PC-3 (cell line): Measurements from ENCODE around the gene TYRP1. TPM values are rescaled to one million over a fixed set of nuclear protein-coding genes. Genes with fewer than 3 reads are reported as not detected.

ENCODE experiments used
- ATAC-seq: fragments of 200-7000 bp; cut with Tn5 transposase; 2 replicates; pipeline ENCODE4 v1.9.1; 2020; ENCODE audit warnings: mild to moderate bottlenecking, moderate library complexity
- BruUV-seq: library from RNA; stranded (reverse); fragments of 400-500 nt; replicated peaks from 2 replicates; lab custom pipeline; 2021; lab: Mats Ljungman, UMichigan
- CTCF ChIA-PET: fragments of 300-600 bp; sonication (Branson Sonifier 250); formaldehyde crosslinking; loops from one replicate; lab custom pipeline; 2022; ENCODE audit warnings: antibody characterized with exemption; lab: Charles Lee
- POLR2A ChIA-PET: fragments of 300-600 bp; sonication (Branson Sonifier 250); formaldehyde crosslinking; loops from one replicate; lab custom pipeline; 2022; ENCODE audit warnings: antibody characterized with exemption; ENCODE audit not compliant: unreplicated experiment; lab: Charles Lee
- DNase-seq: peaks from one replicate; pipeline ENCODE4 v3.0.0-alpha.2; 2015
- H2AFZ ChIP-seq: fragments of 300-600 bp; sonication (generic); 2 replicates; pipeline ENCODE4 v1.6.0; 2016; ENCODE audit warnings: antibody characterized with exemption, low read length
- H3F3A ChIP-seq: fragments of 300-600 bp; sonication (generic); one replicate; pipeline ENCODE4 v1.6.0; 2017; ENCODE audit warnings: antibody characterized with exemption, low read length, control low read depth, mild to moderate bottlenecking; ENCODE audit not compliant: unreplicated experiment
- H3K27ac ChIP-seq: fragments of 300-600 bp; sonication (generic); 2 replicates; pipeline ENCODE4 v1.5.1; 2016; ENCODE audit warnings: mild to moderate bottlenecking, low read length
- H3K27me3 ChIP-seq: fragments of 300-600 bp; sonication (generic); 2 replicates; pipeline ENCODE4 v1.6.1; 2016; ENCODE audit warnings: low read length, mixed read lengths
- H3K36me3 ChIP-seq: fragments of 300-600 bp; sonication (generic); 2 replicates; pipeline ENCODE4 v1.6.1; 2016; ENCODE audit warnings: low read depth, mixed run types, low read length, mixed read lengths
- H3K4me1 ChIP-seq: fragments of 300-600 bp; sonication (generic); 2 replicates; pipeline ENCODE4 v1.5.1; 2016; ENCODE audit warnings: low read length; ENCODE audit not compliant: insufficient read depth
- H3K4me2 ChIP-seq: fragments of 300-600 bp; sonication (generic); 2 replicates; pipeline ENCODE4 v1.6.0; 2016; ENCODE audit warnings: low read length
- H3K4me3 ChIP-seq: fragments of 300-600 bp; sonication (generic); 2 replicates; pipeline ENCODE4 v1.5.1; 2016; ENCODE audit warnings: mild to moderate bottlenecking, low read length, mixed read lengths
- H3K79me2 ChIP-seq: fragments of 300-600 bp; sonication (generic); 2 replicates; pipeline ENCODE4 v1.6.1; 2017; ENCODE audit warnings: low read length, mixed read lengths
- H3K9ac ChIP-seq: fragments of 300-600 bp; sonication (generic); 2 replicates; pipeline ENCODE4 v1.6.0; 2016; ENCODE audit warnings: mild to moderate bottlenecking, low read length
- H3K9me2 ChIP-seq: fragments of 300-600 bp; sonication (generic); replicated peaks from 2 replicates; pipeline ENCODE4 v1.6.1; 2016; ENCODE audit warnings: mixed run types, low read length, mixed read lengths
- H3K9me3 ChIP-seq: fragments of 300-600 bp; sonication (generic); 2 replicates; pipeline ENCODE4 v1.6.1; 2016; ENCODE audit warnings: low read length, mixed read lengths
- H4K20me1 ChIP-seq: fragments of 300-600 bp; sonication (generic); 2 replicates; pipeline ENCODE4 v1.6.1; 2016; ENCODE audit warnings: low read length, mixed read lengths
- EZH2 ChIP-seq: fragments of 300-600 bp; sonication (generic); IDR thresholded peaks from one replicate; pipeline ENCODE4 v1.6.1; 2017; ENCODE audit warnings: antibody characterized with exemption, mild to moderate bottlenecking, low read length; ENCODE audit not compliant: unreplicated experiment
- EZH2phosphoT487 ChIP-seq: fragments of 300-600 bp; sonication (generic); IDR thresholded peaks from 2 replicates; pipeline ENCODE4 v1.6.1; 2018; ENCODE audit warnings: mild to moderate bottlenecking, antibody characterized with exemption, low read length, borderline replicate concordance
- intact Hi-C: fragments of 100-400 bp; cut with micrococcal nuclease; formaldehyde crosslinking; loops from 2 replicates; pipeline ENCODE4 v1.9.0; 2023
- total RNA-seq: library from RNA; depleted of rRNA; stranded (reverse); fragments of >200 nt; gene quantifications from 2 replicates; pipeline ENCODE4 v1.2.3, GENCODE V29; 2014
- TF ChIP-seq, protein P1 (sequence below): fragments of 300-600 bp; sonication (generic); conservative IDR thresholded peaks from 2 replicates; pipeline ENCODE4 v1.5.1; 2017; ENCODE audit warnings: antibody characterized with exemption, low read depth, mild to moderate bottlenecking, low read length

TYRP1 gene
- total RNA-seq, 1 experiment from 2014 or later: 0.22 TPM

- no peak overlapping the region for H3K9ac ChIP-seq
- ATAC-seq (no peak), DNase-seq (no peak)
- POLR2A ChIA-PET: no interaction called here
- TF ChIP-seq, protein P1, sequence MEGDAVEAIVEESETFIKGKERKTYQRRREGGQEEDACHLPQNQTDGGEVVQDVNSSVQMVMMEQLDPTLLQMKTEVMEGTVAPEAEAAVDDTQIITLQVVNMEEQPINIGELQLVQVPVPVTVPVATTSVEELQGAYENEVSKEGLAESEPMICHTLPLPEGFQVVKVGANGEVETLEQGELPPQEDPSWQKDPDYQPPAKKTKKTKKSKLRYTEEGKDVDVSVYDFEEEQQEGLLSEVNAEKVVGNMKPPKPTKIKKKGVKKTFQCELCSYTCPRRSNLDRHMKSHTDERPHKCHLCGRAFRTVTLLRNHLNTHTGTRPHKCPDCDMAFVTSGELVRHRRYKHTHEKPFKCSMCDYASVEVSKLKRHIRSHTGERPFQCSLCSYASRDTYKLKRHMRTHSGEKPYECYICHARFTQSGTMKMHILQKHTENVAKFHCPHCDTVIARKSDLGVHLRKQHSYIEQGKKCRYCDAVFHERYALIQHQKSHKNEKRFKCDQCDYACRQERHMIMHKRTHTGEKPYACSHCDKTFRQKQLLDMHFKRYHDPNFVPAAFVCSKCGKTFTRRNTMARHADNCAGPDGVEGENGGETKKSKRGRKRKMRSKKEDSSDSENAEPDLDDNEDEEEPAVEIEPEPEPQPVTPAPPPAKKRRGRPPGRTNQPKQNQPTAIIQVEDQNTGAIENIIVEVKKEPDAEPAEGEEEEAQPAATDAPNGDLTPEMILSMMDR: no peak
- TF ChIP-seq EZH2 (no peak), EZH2phosphoT487 (no peak)
- H3K4me3 ChIP-seq: no peak overlapping the region
- no TSS peak for BruUV-seq
- no peaks in the 10 kb centered on the region for H3K27me3 ChIP-seq
- CTCF ChIA-PET: no interaction called here
- intact Hi-C loops: no loop called here
- H3K9me2 ChIP-seq: no peaks in the 10 kb centered on the region
- H3F3A ChIP-seq: no peaks in the 10 kb centered on the region
- no peaks in the 10 kb centered on the region for H3K79me2 ChIP-seq
- no peaks in the 10 kb centered on the region for H3K4me1 ChIP-seq
- no peaks in the 10 kb centered on the region for H3K9me3 ChIP-seq
- H3K36me3 ChIP-seq: no peaks in the 10 kb centered on the region
- no peak overlapping the region for H3K4me2 ChIP-seq
- no peak overlapping the region for H2AFZ ChIP-seq
- H4K20me1 ChIP-seq: no peaks in the 10 kb centered on the region
- no peak overlapping the region for H3K27ac ChIP-seq
Measured at GRCh38 chr9:12651125-12651524, 42.1 kb upstream of the TYRP1 start.

GRCh38 chr9:12652973-12653372 is 40.2 kb upstream of the TYRP1 start:
- H3K9me2 ChIP-seq: no peaks in the 10 kb centered on the region
- ATAC-seq (no peak), DNase-seq (no peak)
- H3K27me3 ChIP-seq: no peaks in the 10 kb centered on the region
- H3K9me3 ChIP-seq: no peaks in the 10 kb centered on the region
- no peaks in the 10 kb centered on the region for H3K4me1 ChIP-seq
- intact Hi-C loops: no loop called here
- H3K4me2 ChIP-seq: no peak overlapping the region
- TF ChIP-seq EZH2 (no peak), EZH2phosphoT487 (no peak)
- TF ChIP-seq, protein P1: no peak
- CTCF ChIA-PET: no interaction called here
- H3K4me3 ChIP-seq: no peak overlapping the region
- POLR2A ChIA-PET: no interaction called here
- H3K79me2 ChIP-seq: no peaks in the 10 kb centered on the region
- H3F3A ChIP-seq: no peaks in the 10 kb centered on the region
- no peaks in the 10 kb centered on the region for H3K36me3 ChIP-seq
- no peaks in the 10 kb centered on the region for H4K20me1 ChIP-seq
- no peak overlapping the region for H3K27ac ChIP-seq
- no TSS peak for BruUV-seq
- H3K9ac ChIP-seq: no peak overlapping the region
- H2AFZ ChIP-seq: no peak overlapping the region

DNA sequence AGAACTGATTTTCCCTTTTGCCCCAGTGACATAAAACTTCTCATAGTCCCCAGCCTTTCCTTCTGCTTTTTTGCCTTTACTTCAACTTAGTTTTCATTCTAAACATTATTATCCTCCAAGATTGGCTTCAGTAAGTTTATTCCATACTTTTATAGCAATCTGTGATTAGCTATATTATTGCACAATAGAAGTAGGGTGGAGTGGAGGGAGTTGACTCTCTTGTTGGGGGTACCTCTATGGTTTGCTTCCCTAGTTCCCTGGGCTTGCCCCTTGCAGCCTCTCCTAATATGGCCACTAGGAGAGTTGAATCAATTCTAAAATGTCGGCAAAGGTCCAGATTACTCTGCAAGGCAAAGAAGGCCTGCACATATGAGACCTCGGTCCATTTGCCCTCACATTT is 36.4 kb upstream of the TYRP1 start:
- Histone ChIP-seq H2AFZ (no peak overlapping the region), H3F3A (no peaks in the 10 kb centered on the region), H3K9me3 (no peaks in the 10 kb centered on the region), H3K27ac (no peak overlapping the region), H3K9me2 (no peaks in the 10 kb centered on the region), H3K79me2 (no peaks in the 10 kb centered on the region), H4K20me1 (no peaks in the 10 kb centered on the region), H3K27me3 (no peaks in the 10 kb centered on the region), H3K4me3 (no peak overlapping the region), H3K4me2 (no peak overlapping the region), H3K4me1 (no peaks in the 10 kb centered on the region), H3K36me3 (no peaks in the 10 kb centered on the region), H3K9ac (no peak overlapping the region)
- ATAC-seq (no peak), DNase-seq (no peak)
- no peak for TF ChIP-seq EZH2phosphoT487
- no peak for TF ChIP-seq EZH2
- TF ChIP-seq, protein P1: no peak
- ChIA-PET CTCF (no interaction called here), POLR2A (no interaction called here)
- intact Hi-C loops: no loop called here
- no TSS peak for BruUV-seq
